IMR-90 (cell line): Measurements from ENCODE around the gene MAEL. TPM values are rescaled to one million over a fixed set of nuclear protein-coding genes. Genes with fewer than 3 reads are reported as not detected.

Source experiments
- ATAC-seq: fragments of 200-7000 bp; cut with Tn5 transposase; 2 replicates; pipeline ENCODE4 v1.9.1; 2020; ENCODE audit warnings: low read depth, mild to moderate bottlenecking, moderate library complexity
- BruUV-seq: library from RNA; stranded (reverse); fragments of 400-500 nt; replicated peaks from 2 replicates; lab custom pipeline; 2021; lab: Mats Ljungman, UMichigan
- CTCF ChIA-PET: fragments of 300-600 bp; formaldehyde crosslinking; extraction: SDS; loops from one replicate; lab custom pipeline; 2021; ENCODE audit warnings: antibody characterized with exemption; lab: Yijun Ruan, JAX
- POLR2A ChIA-PET: fragments of 300-600 bp; sonication (Branson Sonifier 250); formaldehyde crosslinking; loops from one replicate; lab custom pipeline; 2022; ENCODE audit warnings: antibody characterized with exemption; ENCODE audit not compliant: unreplicated experiment; lab: Charles Lee
- DNase-seq: peaks from one replicate; pipeline ENCODE4 v3.0.0; 2013
- H2AFZ ChIP-seq: replicated peaks from 2 replicates; pipeline ENCODE3; 2013; ENCODE audit warnings: low read length, mild to moderate bottlenecking; ENCODE audit not compliant: poor library complexity
- H2AK5ac ChIP-seq: 2 replicates; pipeline ENCODE4 v1.6.1; 2013; ENCODE audit warnings: low read depth, low read length, inconsistent platforms
- H2AK9ac ChIP-seq: replicated peaks from 2 replicates; pipeline ENCODE3; 2013; ENCODE audit warnings: mild to moderate bottlenecking, low read depth, low read length, moderate library complexity; ENCODE audit not compliant: poor library complexity
- H2BK120ac ChIP-seq: 2 replicates; pipeline ENCODE4 v1.6.1; 2013; ENCODE audit warnings: low read depth, low read length, inconsistent platforms
- H2BK15ac ChIP-seq: 3 replicates; pipeline ENCODE4 v1.6.1; 2013; ENCODE audit warnings: low read depth, low read length, inconsistent platforms
- H2BK20ac ChIP-seq: 2 replicates; pipeline ENCODE4 v1.6.1; 2013; ENCODE audit warnings: low read depth, mild to moderate bottlenecking, inconsistent platforms, low read length, moderate library complexity
- H2BK5ac ChIP-seq: 2 replicates; pipeline ENCODE4 v1.6.1; 2013; ENCODE audit warnings: mild to moderate bottlenecking, low read depth, low read length, inconsistent platforms; ENCODE audit not compliant: poor library complexity, severe bottlenecking
- H3K14ac ChIP-seq: replicated peaks from 2 replicates; pipeline ENCODE4 v1.6.1; 2013; ENCODE audit warnings: low read depth, low read length, inconsistent platforms
- H3K18ac ChIP-seq: 2 replicates; pipeline ENCODE4 v1.6.1; 2013; ENCODE audit warnings: low read depth, low read length, control low read depth
- H3K23ac ChIP-seq: 2 replicates; pipeline ENCODE4 v1.6.1; 2013; ENCODE audit warnings: low read depth, low read length, inconsistent platforms
- H3K27ac ChIP-seq: 2 replicates; pipeline ENCODE4 v1.5.1; 2013; ENCODE audit warnings: mild to moderate bottlenecking, control low read depth, low read length; ENCODE audit not compliant: insufficient read depth
- H3K27me3 ChIP-seq: 2 replicates; pipeline ENCODE4 v1.6.1; 2013; ENCODE audit warnings: low read length; ENCODE audit not compliant: control insufficient read depth, insufficient read depth
- H3K36me3 ChIP-seq: 2 replicates; pipeline ENCODE4 v1.6.1; 2013; ENCODE audit warnings: low read length, mixed read lengths; ENCODE audit not compliant: control insufficient read depth, insufficient read depth
- H3K4ac ChIP-seq: 2 replicates; pipeline ENCODE4 v1.6.1; 2013; ENCODE audit warnings: low read depth, low read length, inconsistent platforms
- H3K4me1 ChIP-seq: 2 replicates; pipeline ENCODE4 v1.6.1; 2013; ENCODE audit warnings: low read length, mixed read lengths; ENCODE audit not compliant: control insufficient read depth, insufficient read depth
- H3K4me2 ChIP-seq: 2 replicates; pipeline ENCODE4 v1.6.1; 2013; ENCODE audit warnings: low read depth, mild to moderate bottlenecking, control low read depth, low read length, moderate library complexity
- H3K4me3 ChIP-seq: 2 replicates; pipeline ENCODE4 v1.5.1; 2013; ENCODE audit warnings: low read depth, mild to moderate bottlenecking, control low read depth, low read length, moderate library complexity; ENCODE audit not compliant: insufficient read depth
- H3K56ac ChIP-seq: 2 replicates; pipeline ENCODE4 v1.6.1; 2013; ENCODE audit warnings: low read length, inconsistent platforms; ENCODE audit not compliant: insufficient read depth; ENCODE audit errors: extremely low read depth
- H3K79me1 ChIP-seq, 2 experiments: 2 replicates each; pipeline ENCODE4 v1.6.1; 2013; ENCODE audit warnings: low read length in 2 of 2, inconsistent platforms in 1 of 2, low read depth in 1 of 2
- H3K9ac ChIP-seq: 2 replicates; pipeline ENCODE4 v1.6.1; 2013; ENCODE audit warnings: low read depth, low read length, control low read depth
- H3K9me1 ChIP-seq: 2 replicates; pipeline ENCODE4 v1.6.1; 2013; ENCODE audit warnings: low read length, inconsistent platforms; ENCODE audit not compliant: insufficient read depth
- H3K9me3 ChIP-seq: 2 replicates; pipeline ENCODE4 v1.6.1; 2013; ENCODE audit warnings: low read length; ENCODE audit not compliant: control insufficient read depth, insufficient read depth
- H4K20me1 ChIP-seq: 2 replicates; pipeline ENCODE4 v1.6.1; 2013; ENCODE audit warnings: low read length, inconsistent platforms; ENCODE audit not compliant: insufficient read depth
- H4K5ac ChIP-seq: 2 replicates; pipeline ENCODE4 v1.6.1; 2013; ENCODE audit warnings: mild to moderate bottlenecking, low read depth, low read length, control low read depth
- H4K8ac ChIP-seq, 2 experiments: 2 replicates each; pipeline ENCODE4 v1.6.1; 2013; ENCODE audit warnings: low read depth in 2 of 2, low read length in 2 of 2, control low read depth in 1 of 2, inconsistent platforms in 1 of 2
- H4K91ac ChIP-seq: 2 replicates; pipeline ENCODE4 v1.6.1; 2013; ENCODE audit warnings: low read depth, low read length, inconsistent platforms; ENCODE audit not compliant: insufficient read depth
- CEBPB ChIP-seq: IDR thresholded peaks from 2 replicates; pipeline ENCODE4 v1.6.1; 2012; ENCODE audit warnings: low read depth, low read length, improper control_type of control experiment
- CHD1 ChIP-seq: IDR thresholded peaks from 2 replicates; pipeline ENCODE4 v1.6.1; 2012; ENCODE audit warnings: low read depth, low read length, improper control_type of control experiment
- CTCF ChIP-seq: conservative IDR thresholded peaks from 2 replicates; pipeline ENCODE4 v1.5.1; 2012; ENCODE audit warnings: mild to moderate bottlenecking, low read depth, low read length, improper control_type of control experiment
- FOS ChIP-seq: fragments of 150-350 bp; IDR thresholded peaks from 2 replicates; pipeline ENCODE4 v1.6.1; 2016; ENCODE audit warnings: low read depth, low read length
- MAFK ChIP-seq: IDR thresholded peaks from 2 replicates; pipeline ENCODE4 v1.6.1; 2012; ENCODE audit warnings: low read depth, low read length, improper control_type of control experiment
- MAZ ChIP-seq: IDR thresholded peaks from 2 replicates; pipeline ENCODE4 v1.6.1; 2012; ENCODE audit warnings: low read depth, mild to moderate bottlenecking, low read length, improper control_type of control experiment, moderate library complexity, borderline replicate concordance
- MXI1 ChIP-seq: IDR thresholded peaks from 2 replicates; pipeline ENCODE4 v1.6.1; 2012; ENCODE audit warnings: low read depth, mild to moderate bottlenecking, low read length, moderate library complexity, borderline replicate concordance
- RCOR1 ChIP-seq: IDR thresholded peaks from 2 replicates; pipeline ENCODE4 v1.6.1; 2012; ENCODE audit warnings: mild to moderate bottlenecking, low read length, improper control_type of control experiment; ENCODE audit not compliant: insufficient replicate concordance
- RFX5 ChIP-seq: IDR thresholded peaks from 2 replicates; pipeline ENCODE4 v1.8.0; 2012; ENCODE audit warnings: low read depth, mild to moderate bottlenecking, low read length, moderate library complexity
- SMC3 ChIP-seq: fragments of 150-350 bp; IDR thresholded peaks from 2 replicates; pipeline ENCODE4 v1.6.1; 2016; ENCODE audit warnings: low read depth, mild to moderate bottlenecking, antibody characterized with exemption, low read length, moderate library complexity
- whole genome bisulfite sequencing, 2 experiments: methylation state at CpG; one replicate each; pipeline versions ENCODE4 v1.1.5 to v1.1.7; 2013; ENCODE audit warnings: missing lambda C conversion rate in 2 of 2; ENCODE audit not compliant: insufficient read length in 1 of 2; ENCODE audit errors: extremely low coverage in 2 of 2; 5-methylcytosine and 5-hydroxymethylcytosine counted together
- dilution Hi-C: fragments of 300-500 bp; cut with HindIII; formaldehyde crosslinking; loops from one replicate; pipeline ENCODE4 v1.14.3; 2018; ENCODE audit warnings: low sequenced_read_pairs; ENCODE audit not compliant: unreplicated experiment
- in situ Hi-C: fragments of 300-500 bp; cut with MboI; formaldehyde crosslinking; loops from 3 replicates; pipeline ENCODE4 v1.14.3; 2019; ENCODE audit warnings: low sequenced_read_pairs, inconsistent platforms, mixed read lengths
- intact Hi-C: fragments of 100-400 bp; cut with micrococcal nuclease; formaldehyde crosslinking; loops from 2 replicates; pipeline ENCODE4 v1.10.0; 2022
- polyA plus RNA-seq, 3 experiments: library from polyadenylated mRNA; depleted of rRNA; stranded (reverse); fragments of >200 nt; gene quantifications; 2 replicates each; pipeline ENCODE4 v1.2.3, GENCODE V29; 2012; ENCODE audit warnings: low replicate concordance in 1 of 3
- total RNA-seq: library from RNA; depleted of rRNA; stranded (reverse); fragments of >200 nt; gene quantifications from 2 replicates; pipeline ENCODE4 v1.2.3, GENCODE V29; 2012

MAEL gene
- total and polyA plus RNA-seq, 2 of the 4 experiments (the other 2 are of a cell fraction), result not detected

DNA sequence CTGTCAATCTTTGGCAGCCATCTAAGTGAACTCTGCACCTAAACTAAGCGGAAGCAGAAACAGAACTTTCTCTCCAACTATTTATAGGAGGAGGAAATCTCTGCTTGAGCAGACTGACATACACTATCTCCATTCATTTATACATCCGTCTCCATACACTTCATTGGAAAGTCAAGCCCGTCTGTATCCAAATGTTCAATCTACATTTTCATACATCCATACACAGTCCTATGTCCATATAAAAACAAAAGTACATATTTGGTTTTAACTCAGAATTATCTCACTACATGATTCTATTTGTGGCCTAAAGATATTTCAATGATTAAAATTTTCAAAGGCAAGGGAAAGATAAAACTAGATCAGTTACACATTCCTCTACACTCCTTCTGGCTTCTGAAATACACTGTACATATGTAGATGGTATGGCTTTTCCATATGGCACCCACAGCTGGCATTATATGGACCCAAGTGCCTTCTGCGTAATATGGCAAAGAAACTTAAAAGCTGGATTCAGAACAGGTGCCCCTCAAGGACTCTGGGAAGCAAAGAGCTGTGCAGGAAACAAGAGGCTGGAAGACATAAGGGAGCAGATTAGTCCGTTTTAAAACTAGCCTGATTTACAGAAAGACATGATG is 49.2 kb upstream of the MAEL start:
- Histone ChIP-seq H4K91ac (no peak overlapping the region), H3K4me2 (no peak overlapping the region), H3K56ac (no peak overlapping the region), H3K4ac (no peak overlapping the region), H4K8ac (no peak overlapping the region), H2BK20ac (no peak overlapping the region), H3K9me1 (no peaks in the 10 kb centered on the region), H2AFZ (no peak overlapping the region), H4K5ac (no peak overlapping the region), H2AK9ac (no peak overlapping the region), H4K20me1 (no peaks in the 10 kb centered on the region), H2BK15ac (no peak overlapping the region), H3K27me3 (peaks cover 9% of the 10 kb centered on the region), H3K14ac (no peak overlapping the region), H3K36me3 (no peaks in the 10 kb centered on the region), H3K27ac (no peak overlapping the region), H3K9me3 (no peaks in the 10 kb centered on the region), H2BK5ac (no peak overlapping the region), H3K18ac (no peak overlapping the region), H2AK5ac (no peak overlapping the region), H3K4me3 (no peak overlapping the region), H3K23ac (no peak overlapping the region), H3K4me1 (no peaks in the 10 kb centered on the region), H2BK120ac (no peak overlapping the region), H3K9ac (no peak overlapping the region), H3K79me1 (no peaks in the 10 kb centered on the region)
- ChIA-PET POLR2A (no interaction called here), CTCF (no interaction called here)
- intact Hi-C loops, result no loop called here
- no CpG with 5 or more reads among the region's 5 CpGs for WGBS, 2 experiments
- no peak for DNase-seq
- in situ Hi-C loops, result no loop called here
- TF ChIP-seq MXI1, result no peak
- TF ChIP-seq RFX5, result no peak
- TF ChIP-seq MAFK, result no peak
- TF ChIP-seq CHD1, result no peak
- TF ChIP-seq CTCF, result no peak
- TF ChIP-seq FOS, result no peak
- no peak for TF ChIP-seq SMC3
- TF ChIP-seq RCOR1, result no peak
- no peak for TF ChIP-seq MAZ
- no peak for TF ChIP-seq CEBPB
- BruUV-seq, result no TSS peak
- dilution Hi-C loops, result no loop called here
- no peak for ATAC-seq
